ENCODE data around the gene ACADVL. TPM values are rescaled to one million over a fixed set of nuclear protein-coding genes. Genes with fewer than 3 reads are reported as not detected.
"Not testable (repeated sequence)": the region's sequence is repeated elsewhere in the genome, so short reads cannot be mapped to it uniquely, and the experiment has no call there.

ACADVL gene
- polyA plus RNA-seq (ENCODE audit: insufficient read length in 4 of 4): 100 to 1,000 TPM; 421 to 519 (median 462) TPM

- DNase-seq (ENCODE audit: low read depth in 4 of 4, low spot score in 3 of 4): peak in 1 of 4 donors; percentile 80
These were observed at the start of gene ACADVL, which contains the start of gene DLG4 for GRCh38 chr17:7219812-7220592. Gene ACADVL, plus strand, starts transcription at chr17:7219938. Its CDS starts 47 bp downstream, at chr17:7219985. Gene DLG4, minus strand, starts transcription at chr17:7219836.

- DNase-seq (ENCODE audit: low read depth in 4 of 4, low spot score in 3 of 4): not testable (repeated sequence)
These were observed 47.1 kb upstream of the ACADVL start for GRCh38 chr17:7172522-7173191.

- DNase-seq (ENCODE audit: low read depth in 4 of 4, low spot score in 3 of 4): peak in 3 of 4 donors; percentile 28 to 42 (median 42)
These were observed 45.8 kb upstream of the ACADVL start for GRCh38 chr17:7173687-7174602.

- DNase-seq (ENCODE audit: low read depth in 4 of 4, low spot score in 3 of 4): no peak
These were observed 45.0 kb upstream of the ACADVL start for GRCh38 chr17:7174603-7175326.

- DNase-seq (ENCODE audit: low read depth in 4 of 4, low spot score in 3 of 4): no peak
These were observed 44.4 kb upstream of the ACADVL start for GRCh38 chr17:7175330-7175733.

GRCh38 chr17:7176107-7176840 lies 43.5 kb upstream of the ACADVL start:
- DNase-seq (ENCODE audit: low read depth in 4 of 4, low spot score in 3 of 4): no peak

- peak in 1 of 4 donors; percentile 25 for DNase-seq (ENCODE audit: low read depth in 4 of 4, low spot score in 3 of 4)
These were observed 42.9 kb upstream of the ACADVL start for GRCh38 chr17:7176841-7177190.

GRCh38 chr17:7177191-7177953 lies 42.4 kb upstream of the ACADVL start:
- peak; percentile 73 to 78 (median 76) for DNase-seq (ENCODE audit: low read depth in 4 of 4, low spot score in 3 of 4)

GRCh38 chr17:7177954-7178477 lies 41.7 kb upstream of the ACADVL start:
- peak in 2 of 4 donors; percentile 24 to 27 for DNase-seq (ENCODE audit: low read depth in 4 of 4, low spot score in 3 of 4)

- DNase-seq (ENCODE audit: low read depth in 4 of 4, low spot score in 3 of 4): no peak
These were observed 40.8 kb upstream of the ACADVL start for GRCh38 chr17:7178973-7179316.

GRCh38 chr17:7179317-7180254 lies 40.2 kb upstream of the ACADVL start, which contains the start of gene ASGR1:
Gene ASGR1, minus strand, starts transcription at chr17:7179370. Its CDS starts 807 bp downstream, at chr17:7178563.
- DNase-seq (ENCODE audit: low read depth in 4 of 4, low spot score in 3 of 4): no peak

- not testable (repeated sequence) for DNase-seq (ENCODE audit: low read depth in 4 of 4, low spot score in 3 of 4)
These were observed 37.6 kb upstream of the ACADVL start for GRCh38 chr17:7182101-7182500.

- DNase-seq (ENCODE audit: low read depth in 4 of 4, low spot score in 3 of 4): no peak
These were observed 36.2 kb upstream of the ACADVL start for GRCh38 chr17:7183433-7184090.

- peak in 2 of 4 donors; percentile 49 to 74 for DNase-seq (ENCODE audit: low read depth in 4 of 4, low spot score in 3 of 4)
These were observed 35.6 kb upstream of the ACADVL start for GRCh38 chr17:7184091-7184488.

GRCh38 chr17:7184647-7185046 lies 35.1 kb upstream of the ACADVL start:
- no peak for DNase-seq (ENCODE audit: low read depth in 4 of 4, low spot score in 3 of 4)

- no peak for DNase-seq (ENCODE audit: low read depth in 4 of 4, low spot score in 3 of 4)
These were observed 33.5 kb upstream of the ACADVL start for GRCh38 chr17:7186241-7186640.
